ENCODE measurements around the gene ERICH6B.

ERICH6B gene

GRCh38 chr13:45537516-45537915 is 78.0 kb downstream of the ERICH6B start:
- H2AK5ac ChIP-seq (ENCODE audit: low read depth, low read length): no peak overlapping the region
- H3K9me3 ChIP-seq (replicated peaks in 1 of 2; ENCODE audit: control insufficient read depth in 2 of 2, insufficient read depth in 1 of 2, low read depth in 1 of 2, low read length in 2 of 2): no peaks in the 10 kb centered on the region
- no peak overlapping the region for H2BK5ac ChIP-seq (ENCODE audit: low read length)
- no peaks in the 10 kb centered on the region for H3K27me3 ChIP-seq (ENCODE audit: control insufficient read depth in 3 of 3, insufficient read depth in 3 of 3, low read depth in 1 of 3, low read length in 3 of 3)
- DNase-seq (ENCODE audit: low spot score): no peak
- no peak overlapping the region for H3K9ac ChIP-seq (ENCODE audit: low read depth, low read length, poor library complexity)
- H2BK15ac ChIP-seq (ENCODE audit: low read length): no peak overlapping the region
- no peak overlapping the region for H3K23ac ChIP-seq (ENCODE audit: low read depth, low read length, poor library complexity)
- no peak overlapping the region for H3K14ac ChIP-seq (ENCODE audit: low read length)
- H3K27ac ChIP-seq (replicated peaks; ENCODE audit: low read length): no peak overlapping the region
- H3K79me1 ChIP-seq (ENCODE audit: low read depth, low read length): no peaks in the 10 kb centered on the region
- H2BK12ac ChIP-seq (ENCODE audit: low read length): no peak overlapping the region
- peaks cover 0 to 5% of the 10 kb centered on the region in 2 donors for H3K4me1 ChIP-seq (ENCODE audit: control insufficient read depth in 2 of 2, insufficient read depth in 1 of 2, low read depth in 1 of 2, low read length in 2 of 2)
- no peak overlapping the region for H3K4me2 ChIP-seq (ENCODE audit: insufficient read depth, low read length, poor library complexity, severe bottlenecking)
- no CpG with 5 or more reads among the region's 1 CpG for WGBS, 2 donors (ENCODE audit: extremely low coverage in 2 of 2, insufficient read length in 2 of 2, insufficient replicate concordance in 1 of 2)
- H4K91ac ChIP-seq (ENCODE audit: low read depth, low read length, poor library complexity): no peak overlapping the region
- H3K4me3 ChIP-seq (ENCODE audit: low read length in 2 of 2): no peak overlapping the region
- peaks cover 10 to 39% of the 10 kb centered on the region in 2 donors for H3K36me3 ChIP-seq (replicated peaks in 1 of 2; ENCODE audit: control insufficient read depth in 2 of 2, insufficient read depth in 2 of 2, low read length in 2 of 2)
- H2BK120ac ChIP-seq (ENCODE audit: low read depth, low read length): no peak overlapping the region
- no peak overlapping the region for H2AFZ ChIP-seq (ENCODE audit: low read length)
- no peak overlapping the region for H4K8ac ChIP-seq (ENCODE audit: low read depth, low read length)
- no peak overlapping the region for H3K4ac ChIP-seq (ENCODE audit: low read length)
- H3K18ac ChIP-seq (ENCODE audit: low read length): no peak overlapping the region

GRCh38 chr13:45536224-45536623 is 79.3 kb downstream of the ERICH6B start:
- Histone ChIP-seq H3K36me3 (replicated peaks in 1 of 2; ENCODE audit: control insufficient read depth in 2 of 2, insufficient read depth in 2 of 2, low read length in 2 of 2) (peaks cover 12 to 51% of the 10 kb centered on the region in 2 donors), H2BK15ac (ENCODE audit: low read length) (no peak overlapping the region), H2AFZ (ENCODE audit: low read length) (no peak overlapping the region), H3K4me2 (ENCODE audit: insufficient read depth, low read length, poor library complexity, severe bottlenecking) (no peak overlapping the region), H3K27me3 (ENCODE audit: control insufficient read depth in 3 of 3, insufficient read depth in 3 of 3, low read depth in 1 of 3, low read length in 3 of 3) (no peaks in the 10 kb centered on the region), H3K14ac (ENCODE audit: low read length) (no peak overlapping the region), H3K23ac (ENCODE audit: low read depth, low read length, poor library complexity) (no peak overlapping the region), H3K4me1 (ENCODE audit: control insufficient read depth in 2 of 2, insufficient read depth in 1 of 2, low read depth in 1 of 2, low read length in 2 of 2) (peaks cover 0 to 5% of the 10 kb centered on the region in 2 donors), H3K4me3 (ENCODE audit: low read length in 2 of 2) (no peak overlapping the region), H3K79me1 (ENCODE audit: low read depth, low read length) (no peaks in the 10 kb centered on the region), H2BK5ac (ENCODE audit: low read length) (no peak overlapping the region), H2BK120ac (ENCODE audit: low read depth, low read length) (no peak overlapping the region), H2BK12ac (ENCODE audit: low read length) (no peak overlapping the region), H3K4ac (ENCODE audit: low read length) (no peak overlapping the region), H3K18ac (ENCODE audit: low read length) (no peak overlapping the region), H3K9ac (ENCODE audit: low read depth, low read length, poor library complexity) (no peak overlapping the region), H3K27ac (replicated peaks; ENCODE audit: low read length) (no peak overlapping the region), H2AK5ac (ENCODE audit: low read depth, low read length) (no peak overlapping the region), H4K91ac (ENCODE audit: low read depth, low read length, poor library complexity) (no peak overlapping the region), H4K8ac (ENCODE audit: low read depth, low read length) (no peak overlapping the region), H3K9me3 (replicated peaks in 1 of 2; ENCODE audit: control insufficient read depth in 2 of 2, insufficient read depth in 1 of 2, low read depth in 1 of 2, low read length in 2 of 2) (no peaks in the 10 kb centered on the region)
- DNase-seq (ENCODE audit: low spot score): no peak
- no CpG with 5 or more reads among the region's 2 CpGs for WGBS, 2 donors (ENCODE audit: extremely low coverage in 2 of 2, insufficient read length in 2 of 2, insufficient replicate concordance in 1 of 2)

GRCh38 chr13:45534604-45535003 is 80.9 kb downstream of the ERICH6B start:
- Histone ChIP-seq H3K36me3 (replicated peaks in 1 of 2; ENCODE audit: control insufficient read depth in 2 of 2, insufficient read depth in 2 of 2, low read length in 2 of 2) (peaks cover 12 to 67% of the 10 kb centered on the region in 2 donors), H2AFZ (ENCODE audit: low read length) (no peak overlapping the region)
- no CpG with 5 or more reads among the region's 9 CpGs for WGBS, 2 donors (ENCODE audit: extremely low coverage in 2 of 2, insufficient read length in 2 of 2, insufficient replicate concordance in 1 of 2)

GRCh38 chr13:45529758-45530157 is 85.8 kb downstream of the ERICH6B start:
- Histone ChIP-seq H3K9ac (ENCODE audit: low read depth, low read length, poor library complexity) (no peak overlapping the region), H2AK5ac (ENCODE audit: low read depth, low read length) (no peak overlapping the region), H3K4me2 (ENCODE audit: insufficient read depth, low read length, poor library complexity, severe bottlenecking) (no peak overlapping the region), H2BK15ac (ENCODE audit: low read length) (no peak overlapping the region), H3K23ac (ENCODE audit: low read depth, low read length, poor library complexity) (no peak overlapping the region), H3K27ac (replicated peaks; ENCODE audit: low read length) (no peak overlapping the region), H3K9me3 (replicated peaks in 1 of 2; ENCODE audit: control insufficient read depth in 2 of 2, insufficient read depth in 1 of 2, low read depth in 1 of 2, low read length in 2 of 2) (no peaks in the 10 kb centered on the region), H3K18ac (ENCODE audit: low read length) (no peak overlapping the region), H3K4ac (ENCODE audit: low read length) (no peak overlapping the region), H2BK120ac (ENCODE audit: low read depth, low read length) (no peak overlapping the region), H3K79me1 (ENCODE audit: low read depth, low read length) (no peaks in the 10 kb centered on the region), H3K4me3 (ENCODE audit: low read length in 2 of 2) (no peak overlapping the region), H2AFZ (ENCODE audit: low read length) (no peak overlapping the region), H3K36me3 (replicated peaks in 1 of 2; ENCODE audit: control insufficient read depth in 2 of 2, insufficient read depth in 2 of 2, low read length in 2 of 2) (peaks cover 12 to 88% of the 10 kb centered on the region in 2 donors), H2BK5ac (ENCODE audit: low read length) (no peak overlapping the region), H3K14ac (ENCODE audit: low read length) (no peak overlapping the region), H3K4me1 (ENCODE audit: control insufficient read depth in 2 of 2, insufficient read depth in 1 of 2, low read depth in 1 of 2, low read length in 2 of 2) (no peaks in the 10 kb centered on the region), H2BK12ac (ENCODE audit: low read length) (no peak overlapping the region), H3K27me3 (ENCODE audit: control insufficient read depth in 3 of 3, insufficient read depth in 3 of 3, low read depth in 1 of 3, low read length in 3 of 3) (no peaks in the 10 kb centered on the region), H4K8ac (ENCODE audit: low read depth, low read length) (no peak overlapping the region), H4K91ac (ENCODE audit: low read depth, low read length, poor library complexity) (no peak overlapping the region)
- no peak for DNase-seq (ENCODE audit: low spot score)
- WGBS, 2 donors (ENCODE audit: extremely low coverage in 2 of 2, insufficient read length in 2 of 2, insufficient replicate concordance in 1 of 2): no CpG with 5 or more reads among the region's 3 CpGs

More at GRCh38 chr13:45534604-45535003, 80.9 kb downstream of the ERICH6B start:
- no peak overlapping the region for H3K27ac ChIP-seq (replicated peaks; ENCODE audit: low read length)
- H3K4me1 ChIP-seq (ENCODE audit: control insufficient read depth in 2 of 2, insufficient read depth in 1 of 2, low read depth in 1 of 2, low read length in 2 of 2): peaks cover 0 to 5% of the 10 kb centered on the region in 2 donors
- no peak overlapping the region for H3K18ac ChIP-seq (ENCODE audit: low read length)
- H2BK12ac ChIP-seq (ENCODE audit: low read length): no peak overlapping the region
- H3K4me2 ChIP-seq (ENCODE audit: insufficient read depth, low read length, poor library complexity, severe bottlenecking): no peak overlapping the region
- H4K91ac ChIP-seq (ENCODE audit: low read depth, low read length, poor library complexity): no peak overlapping the region
- no peak overlapping the region for H3K23ac ChIP-seq (ENCODE audit: low read depth, low read length, poor library complexity)
- no peaks in the 10 kb centered on the region for H3K27me3 ChIP-seq (ENCODE audit: control insufficient read depth in 3 of 3, insufficient read depth in 3 of 3, low read depth in 1 of 3, low read length in 3 of 3)
- no peak overlapping the region for H3K14ac ChIP-seq (ENCODE audit: low read length)
- H3K4me3 ChIP-seq (ENCODE audit: low read length in 2 of 2): no peak overlapping the region
- no peak overlapping the region for H3K9ac ChIP-seq (ENCODE audit: low read depth, low read length, poor library complexity)
- no peaks in the 10 kb centered on the region for H3K9me3 ChIP-seq (replicated peaks in 1 of 2; ENCODE audit: control insufficient read depth in 2 of 2, insufficient read depth in 1 of 2, low read depth in 1 of 2, low read length in 2 of 2)
- H2BK120ac ChIP-seq (ENCODE audit: low read depth, low read length): no peak overlapping the region
- H2BK5ac ChIP-seq (ENCODE audit: low read length): no peak overlapping the region
- H2BK15ac ChIP-seq (ENCODE audit: low read length): no peak overlapping the region
- DNase-seq (ENCODE audit: low spot score): no peak
- no peaks in the 10 kb centered on the region for H3K79me1 ChIP-seq (ENCODE audit: low read depth, low read length)
- H2AK5ac ChIP-seq (ENCODE audit: low read depth, low read length): no peak overlapping the region
- no peak overlapping the region for H4K8ac ChIP-seq (ENCODE audit: low read depth, low read length)
- H3K4ac ChIP-seq (ENCODE audit: low read length): no peak overlapping the region
